Esophagus muscularis mucosa (tissue), 4 donors: ENCODE measurements around the gene TMPRSS11A. TPM values are rescaled to one million over a fixed set of nuclear protein-coding genes. Genes with fewer than 3 reads are reported as not detected.
A peak's percentile ranks its signal among the peaks of the same experiment; 100 is the strongest.

Source experiments
- DNase-seq: peaks from one replicate; pipeline ENCODE4 v3.0.0-alpha.2; 2017; ENCODE audit errors: extremely low spot score
- H3K27ac ChIP-seq, 4 donors: fragments of 200-600 bp; sonication (generic); replicated peaks in 1 of 4; 1 replicate in 3 of 4; 2 replicates in 1 of 4; pipeline ENCODE4 v1.5.1; 2016 to 2019; ENCODE audit warnings: mild to moderate bottlenecking in 1 of 4
- H3K27me3 ChIP-seq, 4 donors: fragments of 200-600 bp; sonication (generic); one replicate each; pipeline versions ENCODE4 v1.5.1 to v1.6.0; 2016 to 2019
- H3K36me3 ChIP-seq, 4 donors: fragments of 200-600 bp; sonication (generic); one replicate each; pipeline ENCODE4 v1.5.1; 2016 to 2019
- H3K4me1 ChIP-seq, 4 donors: fragments of 200-600 bp; sonication (generic); one replicate each; pipeline ENCODE4 v1.5.1; 2016 to 2019
- H3K4me3 ChIP-seq, 4 donors: fragments of 200-600 bp; sonication (generic); 1 replicate in 2 of 4; 2 replicates in 2 of 4; pipeline ENCODE4 v1.5.1; 2016 to 2019; ENCODE audit warnings: mild to moderate bottlenecking in 4 of 4, moderate library complexity in 1 of 4
- H3K9me3 ChIP-seq, 4 donors: fragments of 200-600 bp; sonication (generic); 1 replicate in 3 of 4; 2 replicates in 1 of 4; pipeline ENCODE4 v1.5.1; 2016 to 2019
- CTCF ChIP-seq, 3 experiments: fragments of 200-600 bp in 2 of 3; fragments of 450-650 bp in 1 of 3; sonication (generic) in 2 of 3; IDR thresholded peaks; one replicate each; pipeline ENCODE4 v1.5.1; 2017 to 2019; ENCODE audit warnings: antibody characterized with exemption in 3 of 3, mild to moderate bottlenecking in 2 of 3, moderate library complexity in 1 of 3
- EP300 ChIP-seq: sonication (generic); formaldehyde crosslinking; IDR thresholded peaks from one replicate; pipeline ENCODE4 v1.6.1; 2017; ENCODE audit warnings: antibody characterized with exemption
- POLR2A ChIP-seq: fragments of 450-650 bp; IDR thresholded peaks from one replicate; pipeline ENCODE4 v1.6.1; 2017; ENCODE audit warnings: antibody characterized with exemption, moderate library complexity, mild to moderate bottlenecking, low read depth
- POLR2AphosphoS5 ChIP-seq, 2 donors: sonication (generic); formaldehyde crosslinking; IDR thresholded peaks; one replicate each; pipeline ENCODE4 v1.6.1; 2017; ENCODE audit warnings: antibody characterized with exemption in 2 of 2
- WGBS: methylation state at CpG from one replicate; pipeline ENCODE4 v1.1.5; 2018; 5-methylcytosine and 5-hydroxymethylcytosine counted together
- intact Hi-C: fragments of 100-400 bp; cut with DNase I; formaldehyde crosslinking; loops from one replicate; pipeline ENCODE4 v1.15.1; 2023
- total RNA-seq, 4 donors: library from RNA; depleted of rRNA; stranded (reverse); fragments of >200 nt; gene quantifications; one replicate each; pipeline versions ENCODE4 v1.1.0 to v1.2.1, GENCODE V29; 2016

Gene TMPRSS11A
- total RNA-seq, 4 donors from 2014 or later, result 0.17 to 0.42 TPM; not detected in 2

DNA sequence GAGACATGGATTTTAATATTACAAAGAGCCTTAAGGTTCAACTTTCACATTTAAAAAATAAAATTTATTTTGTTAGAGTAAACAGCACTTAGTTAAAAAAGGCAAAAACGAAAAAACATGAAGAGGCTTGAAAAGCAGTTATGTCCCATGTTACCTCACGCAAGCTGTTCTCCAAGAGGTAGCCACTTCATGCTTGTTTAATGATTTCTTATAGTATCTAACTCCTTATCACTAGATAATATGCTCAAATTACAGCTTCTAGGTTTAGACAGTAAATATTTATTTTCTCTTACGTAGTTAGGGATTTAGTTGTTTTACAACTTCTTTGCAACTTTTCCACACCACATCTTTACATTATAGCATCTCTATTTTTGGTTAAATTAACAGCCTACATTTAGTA, 51.7 kb downstream of the TMPRSS11A start:
- 82% methylated on average over 3 of the region's 3 CpGs for WGBS
- intact Hi-C loops, result no loop called here
- TF ChIP-seq POLR2AphosphoS5 (IDR thresholded peaks at IDR 0.05) (no peak), CTCF (IDR thresholded peaks at IDR 0.05) (no peak), EP300 (no peak), POLR2A (no peak)
- no peak for DNase-seq
- Histone ChIP-seq H3K9me3 (peaks cover 0 to 3% (median 0%) of the 10 kb centered on the region in 4 donors), H3K27me3 (no peaks in the 10 kb centered on the region), H3K4me3 (no peak overlapping the region), H3K27ac (no peak overlapping the region), H3K4me1 (no peaks in the 10 kb centered on the region), H3K36me3 (no peaks in the 10 kb centered on the region)

DNA sequence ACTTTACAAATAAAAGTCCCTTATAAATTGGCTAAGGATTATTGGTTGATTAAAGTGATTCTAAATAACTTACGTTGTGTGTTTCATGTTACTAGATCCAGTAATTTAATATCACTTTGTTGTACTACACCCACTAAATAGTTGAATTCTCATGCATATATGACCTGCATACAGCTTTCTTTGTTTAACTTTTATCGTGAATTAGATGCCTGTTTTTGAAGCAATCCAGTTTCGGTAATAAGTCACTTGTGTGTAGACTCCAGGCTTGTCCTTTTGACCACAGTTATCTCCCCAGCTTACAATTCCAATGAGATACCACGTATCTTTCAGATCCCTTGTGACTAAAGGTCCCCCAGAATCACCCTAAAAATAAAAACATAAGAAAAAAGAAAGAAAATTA, 52.2 kb downstream of the TMPRSS11A start:
- intact Hi-C loops, result no loop called here
- no peaks in the 10 kb centered on the region for H3K27me3 ChIP-seq
- H3K4me1 ChIP-seq, result no peaks in the 10 kb centered on the region
- no peak overlapping the region for H3K27ac ChIP-seq
- H3K36me3 ChIP-seq, result no peaks in the 10 kb centered on the region
- peaks cover 0 to 8% (median 0%) of the 10 kb centered on the region in 4 donors for H3K9me3 ChIP-seq
- 56% methylated on average over 4 of the region's 4 CpGs for WGBS
- no peak for TF ChIP-seq POLR2AphosphoS5 (IDR thresholded peaks at IDR 0.05)
- TF ChIP-seq CTCF (IDR thresholded peaks at IDR 0.05), result no peak
- no peak for TF ChIP-seq EP300
- no peak for TF ChIP-seq POLR2A
- no peak overlapping the region for H3K4me3 ChIP-seq
- no peak for DNase-seq

GRCh38 chr4:67910585-67910905, 52.7 kb downstream of the TMPRSS11A start:
- no peak overlapping the region for H3K27ac ChIP-seq
- H3K4me3 ChIP-seq, result no peak overlapping the region
- intact Hi-C loops, result no loop called here
- peaks cover 0 to 14% (median 0%) of the 10 kb centered on the region in 4 donors for H3K9me3 ChIP-seq
- no peaks in the 10 kb centered on the region for H3K27me3 ChIP-seq
- H3K4me1 ChIP-seq, result no peaks in the 10 kb centered on the region
- no peak for DNase-seq
- TF ChIP-seq CTCF (IDR thresholded peaks at IDR 0.05), result no peak
- TF ChIP-seq POLR2A, result no peak
- TF ChIP-seq EP300, result no peak
- TF ChIP-seq POLR2AphosphoS5 (IDR thresholded peaks at IDR 0.05), result no peak
- WGBS, result 24% methylated on average over 1 of the region's 1 CpG
- H3K36me3 ChIP-seq, result no peaks in the 10 kb centered on the region

DNA sequence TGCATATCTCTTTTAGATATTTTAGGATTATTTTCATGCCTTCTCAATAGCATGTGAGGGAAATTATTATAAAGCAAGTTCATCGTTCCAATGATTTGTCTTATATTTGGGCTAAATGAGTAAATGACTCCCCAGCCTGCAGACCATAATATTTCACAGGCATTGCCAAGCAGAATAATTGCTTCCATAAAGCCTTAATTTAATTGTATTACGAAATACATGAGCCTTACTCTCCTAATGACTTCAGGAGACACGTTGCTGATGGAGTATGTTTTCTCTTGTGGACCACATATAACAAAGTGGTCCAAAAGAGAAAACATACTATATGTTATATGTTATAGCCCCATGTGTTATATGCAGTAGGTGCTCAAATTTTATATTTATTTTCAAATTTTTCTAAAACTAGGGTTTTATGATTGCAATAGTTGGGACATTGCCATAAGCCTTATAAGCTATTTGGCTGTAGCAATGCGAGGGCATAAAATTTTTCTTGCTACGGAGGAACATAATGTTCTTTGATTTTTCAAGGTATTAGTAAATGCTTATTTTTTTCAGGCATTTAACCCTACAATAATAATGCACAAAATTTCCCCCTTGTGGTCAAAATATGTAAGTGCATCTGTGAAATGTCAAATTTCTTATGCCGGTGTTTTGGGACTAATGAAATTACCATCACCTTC, 53.2 kb downstream of the TMPRSS11A start:
- Histone ChIP-seq H3K4me3 (no peak overlapping the region), H3K4me1 (no peaks in the 10 kb centered on the region), H3K36me3 (no peaks in the 10 kb centered on the region), H3K27me3 (no peaks in the 10 kb centered on the region), H3K9me3 (peaks cover 0 to 15% (median 0%) of the 10 kb centered on the region in 4 donors), H3K27ac (no peak overlapping the region)
- intact Hi-C loops, result no loop called here
- DNase-seq, result no peak
- no peak for TF ChIP-seq POLR2A
- peak; percentile 7 to 55 (median 38) for TF ChIP-seq CTCF (IDR thresholded peaks at IDR 0.05)
- TF ChIP-seq EP300, result no peak
- TF ChIP-seq POLR2AphosphoS5 (IDR thresholded peaks at IDR 0.05), result no peak
- 40% methylated on average over 6 of the region's 6 CpGs for WGBS

DNA sequence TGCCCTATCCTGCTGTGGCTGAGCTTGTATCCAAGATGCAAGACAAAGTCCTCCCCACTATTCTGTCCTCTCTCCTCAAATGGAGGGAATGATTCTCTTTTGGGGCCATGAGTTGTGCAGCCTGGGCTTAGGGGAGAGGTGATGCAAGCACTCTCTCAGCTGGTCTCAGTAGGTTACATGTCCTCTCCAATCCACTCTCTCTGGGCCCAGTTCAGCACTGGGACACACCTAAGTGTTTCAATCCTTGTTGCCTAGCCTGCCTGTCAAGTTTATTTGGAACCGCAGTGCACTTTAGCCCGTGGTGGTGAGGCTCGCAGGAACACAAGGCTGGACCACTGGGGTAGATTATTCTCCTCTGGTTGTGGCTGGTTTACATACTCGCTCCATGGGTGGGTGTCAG, 55.6 kb downstream of the TMPRSS11A start:
- 100% methylated on average over 1 of the region's 4 CpGs for WGBS
- H3K27ac ChIP-seq, result no peak overlapping the region
- intact Hi-C loops, result no loop called here

More for the DNA sequence above, 55.6 kb downstream of the TMPRSS11A start:
- Histone ChIP-seq H3K36me3 (no peaks in the 10 kb centered on the region), H3K27me3 (no peaks in the 10 kb centered on the region), H3K4me3 (no peak overlapping the region), H3K9me3 (peaks cover 0 to 20% (median 1%) of the 10 kb centered on the region in 4 donors), H3K4me1 (no peaks in the 10 kb centered on the region)
- DNase-seq, result no peak
- TF ChIP-seq CTCF (IDR thresholded peaks at IDR 0.05) (no peak), EP300 (no peak), POLR2AphosphoS5 (IDR thresholded peaks at IDR 0.05) (no peak), POLR2A (no peak)
